GM23338 (cell line): Measurements from ENCODE around the gene TGM6. TPM values are rescaled to one million over a fixed set of nuclear protein-coding genes. Genes with fewer than 3 reads are reported as not detected.

ENCODE experiments used
- ATAC-seq: fragments of 200-7000 bp; cut with Tn5 transposase; 3 replicates; pipeline ENCODE4 v1.9.1; 2020
- DNase-seq: peaks from one replicate; pipeline ENCODE4 v3.0.0-alpha.2; 2015; ENCODE audit warnings: low spot score
- H2AFZ ChIP-seq: fragments of 200-600 bp; sonication (generic); 2 replicates; pipeline ENCODE4 v1.8.0; 2016; ENCODE audit warnings: antibody characterized with exemption, mild to moderate bottlenecking, moderate library complexity
- H3F3A ChIP-seq: fragments of 200-600 bp; sonication (generic); replicated peaks from 2 replicates; pipeline ENCODE4 v1.8.0; 2017; ENCODE audit warnings: antibody characterized with exemption, mixed run types, low read depth
- H3K27ac ChIP-seq: fragments of 200-600 bp; sonication (generic); 2 replicates; pipeline ENCODE4 v1.6.1; 2016; ENCODE audit warnings: low read depth
- H3K27me3 ChIP-seq: fragments of 200-600 bp; sonication (generic); 2 replicates; pipeline ENCODE4 v1.8.0; 2016; ENCODE audit warnings: mild to moderate bottlenecking, mixed run types, moderate library complexity; ENCODE audit not compliant: insufficient read depth
- H3K36me3 ChIP-seq: fragments of 200-600 bp; sonication (generic); 2 replicates; pipeline ENCODE4 v1.8.0; 2016; ENCODE audit warnings: mild to moderate bottlenecking; ENCODE audit not compliant: insufficient read depth
- H3K4me1 ChIP-seq: fragments of 200-600 bp; sonication (generic); 2 replicates; pipeline ENCODE4 v1.8.0; 2016; ENCODE audit warnings: mild to moderate bottlenecking, moderate library complexity; ENCODE audit not compliant: insufficient read depth
- H3K4me2 ChIP-seq: fragments of 200-600 bp; sonication (generic); 2 replicates; pipeline ENCODE4 v1.7.1; 2017; ENCODE audit warnings: mixed run types
- H3K4me3 ChIP-seq: fragments of 200-600 bp; sonication (generic); 2 replicates; pipeline ENCODE4 v1.6.1; 2016; ENCODE audit warnings: mixed run types
- H3K79me2 ChIP-seq: fragments of 200-600 bp; sonication (generic); replicated peaks from 2 replicates; pipeline ENCODE4 v1.8.0; 2017; ENCODE audit warnings: mild to moderate bottlenecking; ENCODE audit not compliant: insufficient read depth
- H3K9me2 ChIP-seq: fragments of 200-600 bp; sonication (generic); 2 replicates; pipeline ENCODE4 v1.8.0; 2017; ENCODE audit not compliant: insufficient read depth
- H4K20me1 ChIP-seq: fragments of 200-600 bp; sonication (generic); replicated peaks from 2 replicates; pipeline ENCODE4 v1.8.0; 2017; ENCODE audit warnings: mild to moderate bottlenecking; ENCODE audit not compliant: insufficient read depth
- H3K27ac Mint-ChIP-seq: 2 replicates; pipeline ENCODE4 v1.8.0; 2020; ENCODE audit warnings: inconsistent platforms, mild to moderate bottlenecking, moderate library complexity, mixed read lengths
- H3K27me3 Mint-ChIP-seq: 3 replicates; pipeline ENCODE4 v1.8.0; 2022; ENCODE audit warnings: low read depth, mild to moderate bottlenecking, moderate library complexity, mixed read lengths, inconsistent platforms; ENCODE audit not compliant: insufficient read depth, poor library complexity
- H3K36me3 Mint-ChIP-seq: 3 replicates; pipeline ENCODE4 v1.8.0; 2021; ENCODE audit warnings: low read depth, mild to moderate bottlenecking, inconsistent platforms, moderate library complexity, mixed read lengths
- H3K4me1 Mint-ChIP-seq: 3 replicates; pipeline ENCODE4 v1.8.0; 2020; ENCODE audit warnings: mild to moderate bottlenecking, inconsistent platforms, mixed read lengths
- H3K4me3 Mint-ChIP-seq: 3 replicates; pipeline ENCODE4 v1.8.0; 2021; ENCODE audit warnings: moderate library complexity, mild to moderate bottlenecking, inconsistent platforms, mixed read lengths
- H3K9me3 Mint-ChIP-seq: 3 replicates; pipeline ENCODE4 v1.8.0; 2020; ENCODE audit warnings: moderate library complexity, mild to moderate bottlenecking, inconsistent platforms, mixed read lengths
- CTCF ChIP-seq, 2 experiments: fragments of 200-600 bp in 1 of 2; sonication (generic) in 1 of 2; conservative IDR thresholded peaks; 2 replicates each; pipeline versions ENCODE4 v1.5.1 to v1.6.1; 2016 to 2017; ENCODE audit warnings: antibody characterized with exemption in 2 of 2, low read depth in 2 of 2, mild to moderate bottlenecking in 2 of 2, moderate library complexity in 1 of 2
- ETS1 ChIP-seq: IDR thresholded peaks from 2 replicates; pipeline ENCODE4 v1.6.1; 2016; ENCODE audit warnings: antibody characterized with exemption
- EZH2 ChIP-seq: fragments of 200-600 bp; sonication (generic); IDR thresholded peaks from one replicate; pipeline ENCODE4 v1.8.0; 2017; ENCODE audit warnings: antibody characterized with exemption, mild to moderate bottlenecking, low read depth; ENCODE audit not compliant: unreplicated experiment
- EZH2phosphoT487 ChIP-seq: fragments of 200-600 bp; sonication (generic); IDR thresholded peaks from one replicate; pipeline ENCODE4 v1.8.1; 2018; ENCODE audit warnings: antibody characterized with exemption; ENCODE audit not compliant: unreplicated experiment
- JUNB ChIP-seq: IDR thresholded peaks from one replicate; pipeline ENCODE4 v1.6.1; 2016; ENCODE audit warnings: antibody characterized with exemption; ENCODE audit not compliant: unreplicated experiment
- NANOG ChIP-seq: IDR thresholded peaks from 2 replicates; pipeline ENCODE4 v1.6.1; 2016; ENCODE audit warnings: antibody characterized with exemption, borderline replicate concordance
- ZNF462 ChIP-seq: fragments of 250-450 bp; sonication (Bioruptor Pico); IDR thresholded peaks from 2 replicates; pipeline ENCODE4 v1.5.0; 2020; ENCODE audit warnings: mild to moderate bottlenecking, moderate library complexity
- polyA plus RNA-seq: library from polyadenylated mRNA; unstranded; fragments of >200 nt; fragmentation: Nextera tagmentation; extraction: Ambion mirVana; gene quantifications from 2 replicates; pipeline ENCODE4 v1.2.1, GENCODE V29; 2016
- total RNA-seq: library from RNA; depleted of rRNA; stranded (reverse); fragments of >200 nt; shearing (Covaris generic); gene quantifications from 2 replicates; pipeline ENCODE4 v1.2.3, GENCODE V29; 2014

Gene TGM6
- total and polyA plus RNA-seq, 2 experiments from 2014 or later: not detected

- TF ChIP-seq ZNF462 (CRISPR knock-in tag): no peak
Observed at GRCh38 chr20:2337142-2337541, 43.6 kb upstream of the TGM6 start (continued).

- Histone ChIP-seq H3K27me3 (no peaks in the 10 kb centered on the region), H3K4me1 (no peaks in the 10 kb centered on the region), H3F3A (no peaks in the 10 kb centered on the region), H3K79me2 (no peaks in the 10 kb centered on the region), H3K36me3 (no peaks in the 10 kb centered on the region), H3K4me2 (no peak overlapping the region), H3K27ac (no peak overlapping the region), H3K9me2 (no peaks in the 10 kb centered on the region), H4K20me1 (no peaks in the 10 kb centered on the region), H3K4me3 (no peak overlapping the region), H2AFZ (no peak overlapping the region)
- Mint-ChIP-seq H3K4me3 (no peak overlapping the region), H3K27me3 (peaks cover 8% of the 10 kb centered on the region), H3K36me3 (no peaks in the 10 kb centered on the region), H3K4me1 (no peaks in the 10 kb centered on the region), H3K27ac (no peak overlapping the region), H3K9me3 (peaks cover 3% of the 10 kb centered on the region; the same call in 1 of the 3 replicates)
- ATAC-seq (no peak), DNase-seq (no peak)
- TF ChIP-seq EZH2phosphoT487: no peak
- no peak for TF ChIP-seq EZH2
Observed at GRCh38 chr20:2338411-2339066, 42.2 kb upstream of the TGM6 start.

GRCh38 chr20:2340136-2340535, 40.6 kb upstream of the TGM6 start:
- ATAC-seq (peak; percentile 55; the same call in 2 of the 3 replicates), DNase-seq (no peak)
- Histone ChIP-seq H2AFZ (no peak overlapping the region), H3K9me2 (no peaks in the 10 kb centered on the region), H4K20me1 (no peaks in the 10 kb centered on the region), H3K4me3 (no peak overlapping the region), H3K27me3 (no peaks in the 10 kb centered on the region), H3K4me2 (no peak overlapping the region), H3K36me3 (no peaks in the 10 kb centered on the region), H3F3A (no peaks in the 10 kb centered on the region), H3K79me2 (no peaks in the 10 kb centered on the region), H3K4me1 (no peaks in the 10 kb centered on the region), H3K27ac (no peak overlapping the region)
- Mint-ChIP-seq H3K9me3 (peaks cover 3% of the 10 kb centered on the region; the same call in 1 of the 3 replicates), H3K4me1 (no peaks in the 10 kb centered on the region), H3K27me3 (peaks cover 5% of the 10 kb centered on the region), H3K36me3 (no peaks in the 10 kb centered on the region), H3K4me3 (no peak overlapping the region), H3K27ac (no peak overlapping the region)
- TF ChIP-seq NANOG (no peak), CTCF (conservative IDR thresholded peaks at IDR 0.05; ENCODE audit: low read depth in 2 of 2) (peak; percentile 27 to 49; a peak in 3 of 4 replicates), JUNB (no peak), ETS1 (no peak)
